Measurements from ENCODE around the gene VDAC1. TPM values are rescaled to one million over a fixed set of nuclear protein-coding genes. Genes with fewer than 3 reads are reported as not detected.

VDAC1 gene
- total RNA-seq, 1 donor from 2014 or later = 132 TPM

GRCh38 chr5:133925866-133926488 lies 78.8 kb downstream of the VDAC1 start:
- Mint-ChIP-seq H3K4me1 (ENCODE audit: low read depth, unreplicated experiment) (peaks cover 21% of the 10 kb centered on the region), H3K27me3 (ENCODE audit: unreplicated experiment) (peaks cover 2% of the 10 kb centered on the region), H3K4me3 (ENCODE audit: unreplicated experiment) (no peak overlapping the region), H3K36me3 (ENCODE audit: unreplicated experiment) (no peaks in the 10 kb centered on the region), H3K27ac (ENCODE audit: unreplicated experiment) (no peak overlapping the region), H3K9me3 (ENCODE audit: unreplicated experiment) (peaks cover 4% of the 10 kb centered on the region)
- no peak for DNase-seq
- no peak for TF ChIP-seq CTCF (IDR thresholded peaks at IDR 0.05; ENCODE audit: partially characterized antibody, unreplicated experiment)

GRCh38 chr5:133925269-133925668 lies 79.5 kb downstream of the VDAC1 start:
- H3K27ac Mint-ChIP-seq (ENCODE audit: unreplicated experiment) = no peak overlapping the region
- H3K36me3 Mint-ChIP-seq (ENCODE audit: unreplicated experiment) = no peaks in the 10 kb centered on the region
- TF ChIP-seq CTCF (IDR thresholded peaks at IDR 0.05; ENCODE audit: partially characterized antibody, unreplicated experiment) = no peak
- peaks cover 21% of the 10 kb centered on the region for H3K4me1 Mint-ChIP-seq (ENCODE audit: low read depth, unreplicated experiment)
- peaks cover 2% of the 10 kb centered on the region for H3K27me3 Mint-ChIP-seq (ENCODE audit: unreplicated experiment)
- peaks cover 4% of the 10 kb centered on the region for H3K9me3 Mint-ChIP-seq (ENCODE audit: unreplicated experiment)
- no peak for DNase-seq
- no peak overlapping the region for H3K4me3 Mint-ChIP-seq (ENCODE audit: unreplicated experiment)

- DNase-seq = no peak
- Mint-ChIP-seq H3K4me1 (ENCODE audit: low read depth, unreplicated experiment) (peaks cover 21% of the 10 kb centered on the region), H3K36me3 (ENCODE audit: unreplicated experiment) (no peaks in the 10 kb centered on the region), H3K4me3 (ENCODE audit: unreplicated experiment) (no peak overlapping the region), H3K9me3 (ENCODE audit: unreplicated experiment) (peaks cover 7% of the 10 kb centered on the region), H3K27me3 (ENCODE audit: unreplicated experiment) (peaks cover 2% of the 10 kb centered on the region), H3K27ac (ENCODE audit: unreplicated experiment) (no peak overlapping the region)
- no peak for TF ChIP-seq CTCF (IDR thresholded peaks at IDR 0.05; ENCODE audit: partially characterized antibody, unreplicated experiment)
Observed at GRCh38 chr5:133924221-133924920, 80.4 kb downstream of the VDAC1 start.

GRCh38 chr5:133921979-133922378 lies 82.8 kb downstream of the VDAC1 start:
- H3K36me3 Mint-ChIP-seq (ENCODE audit: unreplicated experiment) = no peaks in the 10 kb centered on the region
- peaks cover 2% of the 10 kb centered on the region for H3K27me3 Mint-ChIP-seq (ENCODE audit: unreplicated experiment)
- DNase-seq = no peak
- peaks cover 30% of the 10 kb centered on the region for H3K4me1 Mint-ChIP-seq (ENCODE audit: low read depth, unreplicated experiment)
- peaks cover 9% of the 10 kb centered on the region for H3K9me3 Mint-ChIP-seq (ENCODE audit: unreplicated experiment)
- H3K27ac Mint-ChIP-seq (ENCODE audit: unreplicated experiment) = peak overlapping the region; percentile 70
- TF ChIP-seq CTCF (IDR thresholded peaks at IDR 0.05; ENCODE audit: partially characterized antibody, unreplicated experiment) = no peak
- H3K4me3 Mint-ChIP-seq (ENCODE audit: unreplicated experiment) = peak overlapping the region; percentile 57

Other genes with a start within 250 kb of the VDAC1 start
- gene C5orf15, start 36.4 kb downstream of the VDAC1 start, total RNA-seq (ENCODE audit: unreplicated experiment) = 35.7 TPM
- gene TCF7, start 109.7 kb upstream of the VDAC1 start, total RNA-seq (ENCODE audit: unreplicated experiment) = 5.8 TPM
- gene SKP1, start 172.0 kb upstream of the VDAC1 start, total RNA-seq (ENCODE audit: unreplicated experiment) = 345 TPM
- gene PPP2CA, start 221.1 kb upstream of the VDAC1 start, total RNA-seq (ENCODE audit: unreplicated experiment) = 193 TPM